Measurements from ENCODE around the gene TSR1. TPM values are rescaled to one million over a fixed set of nuclear protein-coding genes. Genes with fewer than 3 reads are reported as not detected.

Gene TSR1
- total RNA-seq, 4 donors from 2014 or later = 25.0 to 58.3 (median 46.5) TPM

GRCh38 chr17:2372681-2373080 lies 36.4 kb upstream of the TSR1 start:
- TF ChIP-seq POLR2AphosphoS5 (IDR thresholded peaks at IDR 0.05) (no peak), POLR2A (IDR thresholded peaks at IDR 0.05) (no peak), EP300 (IDR thresholded peaks at IDR 0.05) (no peak), CTCF (IDR thresholded peaks at IDR 0.05) (no peak)
- no CpG with 5 or more reads among the region's 16 CpGs for WGBS, 2 donors (ENCODE audit: low coverage in 1 of 2)
- Histone ChIP-seq H3K4me1 (peaks cover 0 to 29% (median 17%) of the 10 kb centered on the region in 3 donors), H3K36me3 (peaks cover 0 to 81% of the 10 kb centered on the region in 2 donors), H3K27me3 (no peaks in the 10 kb centered on the region), H3K27ac (no peak overlapping the region), H3K9me3 (no peaks in the 10 kb centered on the region), H3K4me3 (no peak overlapping the region)
- no peak for ATAC-seq

DNA sequence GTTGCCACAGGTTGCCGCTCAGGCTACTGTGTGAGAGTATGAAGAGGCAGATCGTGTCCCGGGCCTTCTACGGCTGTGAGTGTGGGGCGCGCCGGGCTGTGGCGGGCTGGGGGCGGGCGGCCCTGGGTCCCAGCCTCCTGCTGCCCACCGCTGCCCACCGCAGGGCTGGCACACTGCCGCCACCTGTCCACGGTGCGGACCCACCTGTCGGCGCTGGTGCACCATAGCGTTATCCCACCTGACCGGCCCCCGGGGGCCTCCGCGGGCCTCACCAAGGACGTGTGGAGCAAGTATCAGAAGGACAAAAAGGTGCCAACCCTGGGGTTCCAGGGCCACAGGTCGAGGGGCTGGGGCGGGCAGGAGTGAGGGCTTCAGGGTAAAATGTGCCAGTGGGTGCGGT lies 35.9 kb upstream of the TSR1 start:
- Histone ChIP-seq H3K4me1 (peaks cover 0 to 34% (median 17%) of the 10 kb centered on the region in 3 donors), H3K27ac (no peak overlapping the region), H3K27me3 (no peaks in the 10 kb centered on the region), H3K4me3 (no peak overlapping the region), H3K9me3 (no peaks in the 10 kb centered on the region), H3K36me3 (peaks cover 0 to 81% of the 10 kb centered on the region in 2 donors)
- WGBS, 2 donors (ENCODE audit: low coverage in 1 of 2) = no CpG with 5 or more reads among the region's 26 CpGs
- no peak for ATAC-seq
- no peak for TF ChIP-seq POLR2A (IDR thresholded peaks at IDR 0.05)
- TF ChIP-seq CTCF (IDR thresholded peaks at IDR 0.05) = no peak
- TF ChIP-seq POLR2AphosphoS5 (IDR thresholded peaks at IDR 0.05) = no peak
- no peak for TF ChIP-seq EP300 (IDR thresholded peaks at IDR 0.05)

- Histone ChIP-seq H3K27ac (no peak overlapping the region), H3K36me3 (peaks cover 0 to 81% of the 10 kb centered on the region in 2 donors), H3K9me3 (no peaks in the 10 kb centered on the region), H3K27me3 (no peaks in the 10 kb centered on the region), H3K4me3 (no peak overlapping the region), H3K4me1 (peaks cover 0 to 41% (median 17%) of the 10 kb centered on the region in 3 donors)
- no peak for ATAC-seq
- WGBS, 2 donors (ENCODE audit: low coverage in 1 of 2) = 79 to 87% methylated on average over 10 to 12 of the region's 30 CpGs
- no peak for TF ChIP-seq EP300 (IDR thresholded peaks at IDR 0.05)
- TF ChIP-seq POLR2A (IDR thresholded peaks at IDR 0.05) = no peak
- no peak for TF ChIP-seq CTCF (IDR thresholded peaks at IDR 0.05)
Measured at GRCh38 chr17:2371183-2372130, 35.2 kb upstream of the TSR1 start.

DNA sequence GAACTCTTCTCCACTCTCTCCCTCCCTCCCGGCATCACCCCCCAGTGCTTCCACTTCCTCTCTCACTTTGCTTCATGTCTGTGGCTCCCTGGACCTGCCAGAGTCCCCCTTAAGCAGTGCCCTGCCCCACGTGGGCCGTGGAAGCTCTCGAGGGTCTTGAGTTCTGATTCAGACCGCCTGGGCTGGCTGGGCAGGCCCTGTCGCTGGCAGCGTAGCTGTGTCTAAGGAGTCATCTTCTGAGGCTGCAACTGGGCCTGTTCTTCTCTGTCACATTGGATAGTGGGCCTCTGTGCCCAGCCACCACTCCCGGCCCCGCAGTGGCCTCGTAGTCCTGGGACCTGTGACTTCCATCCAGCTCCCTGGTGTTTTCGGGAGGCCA lies 33.9 kb upstream of the TSR1 start:
- Histone ChIP-seq H3K27me3 (no peaks in the 10 kb centered on the region), H3K36me3 (peaks cover 0 to 81% of the 10 kb centered on the region in 2 donors), H3K4me3 (no peak overlapping the region), H3K4me1 (peaks cover 0 to 43% (median 17%) of the 10 kb centered on the region in 3 donors), H3K27ac (peak overlapping the region in 3 of 4 donors; percentile 25 to 51 (median 36)), H3K9me3 (no peaks in the 10 kb centered on the region)
- ATAC-seq = no peak
- WGBS, 2 donors (ENCODE audit: low coverage in 1 of 2) = 54% methylated on average over 4 of the region's 11 CpGs; no CpG with 5 or more reads in 1 of the 2 donors
- TF ChIP-seq POLR2AphosphoS5 (IDR thresholded peaks at IDR 0.05) = no peak
- no peak for TF ChIP-seq POLR2A (IDR thresholded peaks at IDR 0.05)
- TF ChIP-seq EP300 (IDR thresholded peaks at IDR 0.05) = no peak
- TF ChIP-seq CTCF (IDR thresholded peaks at IDR 0.05) = no peak
